ENCODE data around the gene ANKRD31. TPM values are rescaled to one million over a fixed set of nuclear protein-coding genes. Genes with fewer than 3 reads are reported as not detected.

Gene ANKRD31
- total RNA-seq, 2 experiments from 2014 or later = 0.13 TPM; not detected in 1

DNA sequence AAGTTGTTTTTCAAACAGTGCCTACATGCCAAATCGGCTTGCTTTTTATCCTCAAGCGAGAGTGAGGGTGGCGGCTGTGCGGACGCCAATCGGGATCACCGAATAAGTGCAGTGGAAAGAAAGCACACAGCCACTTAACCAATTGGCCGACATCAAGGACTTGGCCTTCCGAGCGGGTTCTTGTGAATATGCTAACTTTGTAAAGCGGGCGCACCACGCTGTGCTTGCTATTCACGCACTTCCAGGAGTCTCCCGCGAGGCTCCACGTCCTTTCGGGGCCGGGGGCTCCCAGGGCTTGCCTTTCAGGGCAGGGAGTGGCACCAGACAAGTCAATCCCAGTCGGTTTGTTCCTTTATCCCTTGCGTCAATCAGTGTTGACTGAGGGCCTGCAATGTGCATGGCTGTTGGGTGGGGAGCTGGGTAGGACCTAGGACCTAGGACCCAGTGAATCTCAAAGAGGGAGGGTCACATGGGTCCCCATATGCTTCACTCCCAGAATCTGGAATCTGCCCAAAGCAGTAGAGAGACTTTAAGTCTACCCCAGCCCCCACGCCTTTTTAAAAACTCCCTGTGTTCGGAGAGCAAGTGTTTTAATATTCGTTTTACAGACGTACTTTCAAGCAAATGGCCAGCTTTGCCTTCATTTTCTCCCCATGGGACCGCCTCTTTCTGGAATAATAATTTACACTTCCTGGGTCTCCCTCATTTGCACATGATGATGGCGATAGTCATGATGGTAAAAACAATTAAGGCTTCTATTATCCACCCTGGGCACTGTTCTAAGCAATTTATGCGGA lies 182.3 kb downstream of the ANKRD31 start:
- H3K4me1 ChIP-seq (ENCODE audit: insufficient read depth, low read length, poor library complexity, severe bottlenecking) = no peaks in the 10 kb centered on the region
- no peaks in the 10 kb centered on the region for H3K9me2 ChIP-seq (ENCODE audit: insufficient read depth, low read length)
- TF ChIP-seq EZH2phosphoT487 (IDR thresholded peaks at IDR 0.05; ENCODE audit: borderline replicate concordance, low read depth, low read length) = no peak
- TF ChIP-seq, protein P1, sequence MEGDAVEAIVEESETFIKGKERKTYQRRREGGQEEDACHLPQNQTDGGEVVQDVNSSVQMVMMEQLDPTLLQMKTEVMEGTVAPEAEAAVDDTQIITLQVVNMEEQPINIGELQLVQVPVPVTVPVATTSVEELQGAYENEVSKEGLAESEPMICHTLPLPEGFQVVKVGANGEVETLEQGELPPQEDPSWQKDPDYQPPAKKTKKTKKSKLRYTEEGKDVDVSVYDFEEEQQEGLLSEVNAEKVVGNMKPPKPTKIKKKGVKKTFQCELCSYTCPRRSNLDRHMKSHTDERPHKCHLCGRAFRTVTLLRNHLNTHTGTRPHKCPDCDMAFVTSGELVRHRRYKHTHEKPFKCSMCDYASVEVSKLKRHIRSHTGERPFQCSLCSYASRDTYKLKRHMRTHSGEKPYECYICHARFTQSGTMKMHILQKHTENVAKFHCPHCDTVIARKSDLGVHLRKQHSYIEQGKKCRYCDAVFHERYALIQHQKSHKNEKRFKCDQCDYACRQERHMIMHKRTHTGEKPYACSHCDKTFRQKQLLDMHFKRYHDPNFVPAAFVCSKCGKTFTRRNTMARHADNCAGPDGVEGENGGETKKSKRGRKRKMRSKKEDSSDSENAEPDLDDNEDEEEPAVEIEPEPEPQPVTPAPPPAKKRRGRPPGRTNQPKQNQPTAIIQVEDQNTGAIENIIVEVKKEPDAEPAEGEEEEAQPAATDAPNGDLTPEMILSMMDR (conservative IDR thresholded peaks at IDR 0.05; ENCODE audit: low read length) = no peak
- H3K36me3 ChIP-seq (ENCODE audit: insufficient read depth, low read length) = no peaks in the 10 kb centered on the region
- no peak overlapping the region for H3K4me2 ChIP-seq (ENCODE audit: low read length)
- H4K20me1 ChIP-seq (ENCODE audit: insufficient read depth, low read length) = no peaks in the 10 kb centered on the region
- ChIA-PET CTCF (ENCODE audit: unreplicated experiment) (no interaction called here), POLR2A (no interaction called here)
- H2AFZ ChIP-seq (ENCODE audit: low read length) = no peak overlapping the region
- H3K9me3 ChIP-seq (ENCODE audit: low read length) = no peaks in the 10 kb centered on the region
- H3K27ac ChIP-seq (ENCODE audit: low read depth, low read length, poor library complexity, severe bottlenecking) = no peak overlapping the region
- DNase-seq (ENCODE audit: low spot score) = no peak
- intact Hi-C loops (cut with micrococcal nuclease; ENCODE audit: unreplicated experiment) = no loop called here
- H3K79me2 ChIP-seq (ENCODE audit: insufficient read depth, low read depth, low read length) = no peaks in the 10 kb centered on the region
- BruUV-seq (replicated peaks) = no TSS peak
- H3K4me3 ChIP-seq (ENCODE audit: low read depth, low read length, poor library complexity, severe bottlenecking) = no peak overlapping the region

DNA sequence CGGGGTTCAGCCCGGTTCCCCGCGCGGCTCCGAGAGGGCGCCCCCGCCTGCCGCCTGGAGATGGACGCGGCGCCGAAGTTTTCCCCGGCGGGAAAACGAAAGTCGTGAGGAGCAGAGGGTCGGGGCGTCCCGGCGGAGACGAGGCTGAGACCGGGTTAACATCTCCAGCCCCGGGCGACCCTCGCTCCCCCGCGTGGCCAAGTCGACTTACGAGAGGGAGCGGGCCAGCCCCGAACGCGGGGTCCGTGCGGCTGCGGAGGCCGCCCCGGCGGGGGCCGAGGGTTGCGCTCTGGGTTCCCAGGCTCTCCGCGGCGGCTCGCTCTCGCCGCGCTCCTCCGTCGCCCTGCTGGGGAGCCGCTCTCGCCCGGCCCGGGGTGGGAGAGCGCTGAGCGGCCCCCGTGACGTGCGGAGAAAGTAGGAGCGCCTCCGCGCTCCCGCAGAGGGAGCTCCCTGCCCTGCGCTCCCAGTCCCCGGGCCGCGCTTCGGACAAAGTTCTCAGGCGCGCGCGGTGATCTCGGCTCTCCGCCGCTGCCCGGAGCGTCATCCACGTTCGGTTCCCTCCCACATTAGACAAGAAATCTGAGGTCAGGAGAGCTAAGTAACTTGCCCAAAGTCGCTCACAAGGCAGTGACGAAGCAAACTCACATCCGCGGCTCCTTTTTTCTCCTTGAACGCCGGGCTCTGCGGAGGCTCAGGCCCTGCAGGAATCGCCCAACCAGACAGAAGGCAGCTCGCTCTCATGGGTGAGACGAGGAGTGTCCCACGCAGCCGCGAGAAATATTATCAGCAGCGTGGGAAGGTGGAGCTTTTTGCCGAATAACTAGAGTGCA lies 183.2 kb downstream of the ANKRD31 start:
- no peaks in the 10 kb centered on the region for H4K20me1 ChIP-seq (ENCODE audit: insufficient read depth, low read length)
- H2AFZ ChIP-seq (ENCODE audit: low read length) = no peak overlapping the region
- no peaks in the 10 kb centered on the region for H3K9me2 ChIP-seq (ENCODE audit: insufficient read depth, low read length)
- no peak overlapping the region for H3K27ac ChIP-seq (ENCODE audit: low read depth, low read length, poor library complexity, severe bottlenecking)
- POLR2A ChIA-PET = no interaction called here
- no peak for DNase-seq (ENCODE audit: low spot score)
- no peaks in the 10 kb centered on the region for H3K9me3 ChIP-seq (ENCODE audit: low read length)
- H3K79me2 ChIP-seq (ENCODE audit: insufficient read depth, low read depth, low read length) = no peaks in the 10 kb centered on the region
- CTCF ChIA-PET (ENCODE audit: unreplicated experiment) = no interaction called here
- no peaks in the 10 kb centered on the region for H3K4me1 ChIP-seq (ENCODE audit: insufficient read depth, low read length, poor library complexity, severe bottlenecking)
- intact Hi-C loops (cut with micrococcal nuclease; ENCODE audit: unreplicated experiment) = no loop called here
- no peak overlapping the region for H3K4me3 ChIP-seq (ENCODE audit: low read depth, low read length, poor library complexity, severe bottlenecking)
- no peak overlapping the region for H3K4me2 ChIP-seq (ENCODE audit: low read length)
- TF ChIP-seq, protein P1 (conservative IDR thresholded peaks at IDR 0.05; ENCODE audit: low read length) = no peak
- no peak for TF ChIP-seq EZH2phosphoT487 (IDR thresholded peaks at IDR 0.05; ENCODE audit: borderline replicate concordance, low read depth, low read length)
- no TSS peak for BruUV-seq (replicated peaks)
- H3K36me3 ChIP-seq (ENCODE audit: insufficient read depth, low read length) = no peaks in the 10 kb centered on the region

DNA sequence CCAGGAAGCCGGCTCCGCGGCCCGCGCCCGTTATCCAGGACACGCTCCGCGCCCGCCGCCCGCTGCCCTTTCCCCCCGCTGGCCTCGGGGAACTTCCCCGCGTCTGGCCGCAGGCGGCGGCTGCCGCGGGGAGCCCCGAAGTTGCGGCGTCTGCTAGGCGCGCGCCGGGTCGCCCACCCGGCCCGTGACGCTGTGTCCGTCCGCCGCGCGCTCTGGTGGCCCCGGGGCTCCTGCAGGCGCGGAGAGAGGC lies 183.7 kb downstream of the ANKRD31 start:
- Histone ChIP-seq H3K27ac (ENCODE audit: low read depth, low read length, poor library complexity, severe bottlenecking) (no peak overlapping the region), H2AFZ (ENCODE audit: low read length) (no peak overlapping the region), H3K9me2 (ENCODE audit: insufficient read depth, low read length) (no peaks in the 10 kb centered on the region), H3K79me2 (ENCODE audit: insufficient read depth, low read depth, low read length) (no peaks in the 10 kb centered on the region), H3K4me2 (ENCODE audit: low read length) (no peak overlapping the region), H3K9me3 (ENCODE audit: low read length) (no peaks in the 10 kb centered on the region), H4K20me1 (ENCODE audit: insufficient read depth, low read length) (no peaks in the 10 kb centered on the region), H3K4me1 (ENCODE audit: insufficient read depth, low read length, poor library complexity, severe bottlenecking) (no peaks in the 10 kb centered on the region), H3K4me3 (ENCODE audit: low read depth, low read length, poor library complexity, severe bottlenecking) (no peak overlapping the region), H3K36me3 (ENCODE audit: insufficient read depth, low read length) (no peaks in the 10 kb centered on the region)
- no peak for DNase-seq (ENCODE audit: low spot score)
- POLR2A ChIA-PET = no interaction called here
- TF ChIP-seq, protein P1 (conservative IDR thresholded peaks at IDR 0.05; ENCODE audit: low read length) = no peak
- TF ChIP-seq EZH2phosphoT487 (IDR thresholded peaks at IDR 0.05; ENCODE audit: borderline replicate concordance, low read depth, low read length) = no peak
- intact Hi-C loops (cut with micrococcal nuclease; ENCODE audit: unreplicated experiment) = no loop called here
- CTCF ChIA-PET (ENCODE audit: unreplicated experiment) = no interaction called here
- BruUV-seq (replicated peaks) = no TSS peak
